Breast epithelium (tissue), 4 donors: ENCODE measurements around the gene PCDHA1. TPM values are rescaled to one million over a fixed set of nuclear protein-coding genes. Genes with fewer than 3 reads are reported as not detected.

Source experiments
- DNase-seq, 2 donors: peaks; one replicate each; pipeline ENCODE4 v3.0.0-alpha.2; 2019; ENCODE audit warnings: low spot score in 2 of 2
- H3K27ac ChIP-seq, 2 donors: fragments of 200-600 bp; sonication (generic) in 1 of 2; one replicate each; pipeline ENCODE4 v1.5.1; 2016 to 2019; ENCODE audit warnings: mild to moderate bottlenecking in 1 of 2
- H3K27me3 ChIP-seq, 2 donors: fragments of 200-600 bp; sonication (generic) in 1 of 2; one replicate each; pipeline versions ENCODE4 v1.5.1 to v1.6.0; 2017 to 2019; ENCODE audit warnings: control low read depth in 1 of 2, mild to moderate bottlenecking in 1 of 2
- H3K36me3 ChIP-seq: fragments of 200-600 bp; one replicate; pipeline ENCODE4 v1.5.1; 2019
- H3K4me1 ChIP-seq, 2 donors: fragments of 200-600 bp; sonication (generic); one replicate each; pipeline ENCODE4 v1.5.1; 2016 to 2019; ENCODE audit warnings: control low read depth in 1 of 2
- H3K4me3 ChIP-seq, 3 donors: fragments of 200-600 bp; sonication (generic); 1 replicate in 2 of 3; 2 replicates in 1 of 3; pipeline ENCODE4 v1.5.1; 2016 to 2019; ENCODE audit warnings: mild to moderate bottlenecking in 3 of 3, moderate library complexity in 2 of 3
- H3K9me3 ChIP-seq, 2 donors: fragments of 200-600 bp; sonication (generic) in 1 of 2; one replicate each; pipeline ENCODE4 v1.5.1; 2016 to 2019; ENCODE audit warnings: control low read depth in 1 of 2
- CTCF ChIP-seq, 3 donors: fragments of 450-650 bp; IDR thresholded peaks; one replicate each; pipeline ENCODE4 v1.5.1; 2016 to 2017; ENCODE audit warnings: antibody characterized with exemption in 3 of 3, mild to moderate bottlenecking in 3 of 3, moderate library complexity in 3 of 3
- POLR2A ChIP-seq: fragments of 450-650 bp; IDR thresholded peaks from one replicate; pipeline ENCODE4 v1.6.1; 2016; ENCODE audit warnings: antibody characterized with exemption, mild to moderate bottlenecking, moderate library complexity
- POLR2AphosphoS5 ChIP-seq, 3 donors: sonication (generic); formaldehyde crosslinking; IDR thresholded peaks; one replicate each; pipeline ENCODE4 v1.6.1; 2017; ENCODE audit warnings: antibody characterized with exemption in 3 of 3
- intact Hi-C: fragments of 100-400 bp; cut with DNase I; formaldehyde crosslinking; loops from one replicate; pipeline ENCODE4 v1.15.1; 2023; ENCODE audit warnings: low total_unique reads
- total RNA-seq, 3 donors: library from RNA; depleted of rRNA; stranded (reverse); fragments of >200 nt; gene quantifications; one replicate each; pipeline ENCODE4 v1.1.0, GENCODE V29; 2016

Gene PCDHA1
- not detected for total RNA-seq

GRCh38 chr5:140785905-140786686, at the start of gene PCDHA1:
Gene PCDHA1 (plus strand): TSS chr5:140786140.
- Histone ChIP-seq H3K9me3 (peaks cover 34 to 88% of the 10 kb centered on the region in 2 donors), H3K36me3 (no peaks in the 10 kb centered on the region), H3K27me3 (no peaks in the 10 kb centered on the region), H3K27ac (no peak within 1 kb of the TSS), H3K4me3 (no peak within 1 kb of the TSS), H3K4me1 (no peaks in the 10 kb centered on the region)
- intact Hi-C loops: no loop called here
- TF ChIP-seq POLR2A (no peak), POLR2AphosphoS5 (IDR thresholded peaks at IDR 0.05) (no peak), CTCF (IDR thresholded peaks at IDR 0.05) (no peak)
- DNase-seq: no peak

DNA sequence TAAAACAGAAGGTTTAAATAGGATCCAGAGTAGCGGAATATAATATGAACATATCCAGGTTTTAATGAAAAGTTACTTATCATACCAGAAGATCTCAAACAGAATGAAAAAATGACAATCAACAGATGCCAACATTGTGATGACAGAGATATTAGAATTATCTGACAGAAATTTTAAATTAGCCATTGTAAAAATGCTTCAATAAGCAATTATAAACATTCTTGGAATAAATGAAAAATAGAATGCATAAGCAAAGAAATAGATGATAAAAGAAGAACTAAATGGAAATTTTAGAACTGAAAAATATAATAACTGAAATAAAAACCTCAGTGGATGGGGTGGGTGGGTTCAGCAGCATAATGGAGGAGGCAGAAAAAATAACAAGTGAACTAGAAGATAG, 48.5 kb upstream of the PCDHA1 start:
- DNase-seq: no peak
- Histone ChIP-seq H3K4me1 (no peaks in the 10 kb centered on the region), H3K9me3 (peaks cover 2 to 5% of the 10 kb centered on the region in 2 donors), H3K36me3 (no peaks in the 10 kb centered on the region), H3K27ac (no peak overlapping the region), H3K4me3 (no peak overlapping the region), H3K27me3 (peaks cover 0 to 3% of the 10 kb centered on the region in 2 donors)
- intact Hi-C loops: loop anchor here (5.0 kb wide), 1 partner anchor 455 kb away; no protein-coding TSS in a partner anchor
- TF ChIP-seq CTCF (IDR thresholded peaks at IDR 0.05) (no peak), POLR2A (no peak), POLR2AphosphoS5 (IDR thresholded peaks at IDR 0.05) (no peak)

DNA sequence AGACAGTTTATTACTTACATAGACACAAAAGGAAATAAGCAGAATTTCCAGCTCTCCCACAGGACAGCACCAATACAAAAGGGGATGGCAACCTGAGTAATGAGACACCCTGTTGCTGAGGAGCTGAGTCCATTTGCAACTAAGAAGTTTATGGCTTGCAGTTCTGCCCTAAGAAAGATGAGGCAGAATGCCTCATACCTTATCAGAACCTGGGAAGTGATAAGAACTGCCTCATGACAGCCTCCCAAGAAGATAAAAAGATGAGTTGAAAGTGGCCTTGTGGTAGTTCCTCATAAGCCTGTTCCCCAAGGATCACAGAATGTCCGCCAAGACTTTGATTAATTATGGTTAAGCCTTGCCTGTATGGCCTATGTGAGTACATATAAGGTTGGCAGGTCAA, 44.0 kb upstream of the PCDHA1 start:
- Histone ChIP-seq H3K4me3 (no peak overlapping the region), H3K9me3 (peaks cover 13 to 22% of the 10 kb centered on the region in 2 donors), H3K36me3 (no peaks in the 10 kb centered on the region), H3K4me1 (no peaks in the 10 kb centered on the region), H3K27me3 (no peaks in the 10 kb centered on the region), H3K27ac (no peak overlapping the region)
- no peak for DNase-seq
- intact Hi-C loops: no loop called here
- TF ChIP-seq POLR2AphosphoS5 (IDR thresholded peaks at IDR 0.05) (no peak), CTCF (IDR thresholded peaks at IDR 0.05) (no peak), POLR2A (no peak)

- H3K4me3 ChIP-seq: no peak overlapping the region
- H3K4me1 ChIP-seq: no peaks in the 10 kb centered on the region
- peaks cover 52 to 98% of the 10 kb centered on the region in 2 donors for H3K9me3 ChIP-seq
- no peak for DNase-seq
- TF ChIP-seq POLR2A (no peak), CTCF (IDR thresholded peaks at IDR 0.05) (no peak), POLR2AphosphoS5 (IDR thresholded peaks at IDR 0.05) (no peak)
- H3K27ac ChIP-seq: no peak overlapping the region
- no peaks in the 10 kb centered on the region for H3K27me3 ChIP-seq
- intact Hi-C loops: no loop called here
- H3K36me3 ChIP-seq: no peaks in the 10 kb centered on the region
These were observed 32.4 kb upstream of the PCDHA1 start for GRCh38 chr5:140753561-140753960.

GRCh38 chr5:140764177-140764973, 21.6 kb upstream of the PCDHA1 start:
- Histone ChIP-seq H3K9me3 (peaks cover 63 to 99% of the 10 kb centered on the region in 2 donors), H3K36me3 (no peaks in the 10 kb centered on the region), H3K27ac (no peak overlapping the region), H3K4me3 (no peak overlapping the region), H3K4me1 (no peaks in the 10 kb centered on the region), H3K27me3 (no peaks in the 10 kb centered on the region)
- intact Hi-C loops: no loop called here
- TF ChIP-seq POLR2AphosphoS5 (IDR thresholded peaks at IDR 0.05) (no peak), CTCF (IDR thresholded peaks at IDR 0.05) (no peak), POLR2A (no peak)
- DNase-seq: no peak
